DND-41 (cell line): ENCODE data around the gene HHIP.

ENCODE experiments used
- ATAC-seq: fragments of 200-7000 bp; cut with Tn5 transposase; 3 replicates; pipeline ENCODE4 v1.9.1; 2021; ENCODE audit warnings: low read depth; ENCODE audit not compliant: insufficient read depth
- DNase-seq: peaks from one replicate; pipeline ENCODE4 v3.0.0-alpha.2; 2020
- H2AFZ ChIP-seq: 2 replicates; pipeline ENCODE4 v1.6.0; 2012; ENCODE audit warnings: low read depth, low read length
- H3K27ac ChIP-seq: 2 replicates; pipeline ENCODE4 v1.5.1; 2012; ENCODE audit warnings: low read length, inconsistent platforms
- H3K27me3 ChIP-seq: fragments of 200-600 bp; sonication (generic); 2 replicates; pipeline ENCODE4 v1.6.0; 2012; ENCODE audit warnings: low read length, mild to moderate bottlenecking, inconsistent platforms; ENCODE audit not compliant: insufficient read depth, poor library complexity
- H3K36me3 ChIP-seq: 2 replicates; pipeline ENCODE4 v1.5.1; 2012; ENCODE audit warnings: low read length, inconsistent platforms; ENCODE audit not compliant: insufficient read depth
- H3K4me1 ChIP-seq: 2 replicates; pipeline ENCODE4 v1.5.1; 2012; ENCODE audit warnings: mild to moderate bottlenecking, low read length; ENCODE audit not compliant: insufficient read depth
- H3K4me2 ChIP-seq: 2 replicates; pipeline ENCODE4 v1.6.0; 2012; ENCODE audit warnings: mild to moderate bottlenecking, moderate library complexity, low read length, inconsistent platforms; ENCODE audit not compliant: insufficient read depth
- H3K4me3 ChIP-seq, 2 experiments: fragments of 200-600 bp in 1 of 2; shearing (Covaris generic) in 1 of 2; 2 replicates each; pipeline ENCODE4 v1.5.1; 2012 to 2016; ENCODE audit warnings: inconsistent platforms in 2 of 2, low read length in 2 of 2, mild to moderate bottlenecking in 2 of 2, low read depth in 1 of 2, moderate library complexity in 1 of 2
- H3K79me2 ChIP-seq: 2 replicates; pipeline ENCODE4 v1.6.0; 2012; ENCODE audit warnings: low read length, inconsistent platforms; ENCODE audit not compliant: insufficient read depth
- H3K9ac ChIP-seq: 2 replicates; pipeline ENCODE4 v1.6.0; 2012; ENCODE audit warnings: low read depth, mild to moderate bottlenecking, inconsistent platforms, low read length, moderate library complexity
- H3K9me3 ChIP-seq: 2 replicates; pipeline ENCODE4 v1.5.1; 2012; ENCODE audit warnings: low read length, moderate library complexity, mild to moderate bottlenecking, inconsistent platforms; ENCODE audit not compliant: insufficient read depth, severe bottlenecking
- H4K20me1 ChIP-seq: 2 replicates; pipeline ENCODE4 v1.6.0; 2012; ENCODE audit warnings: low read length; ENCODE audit not compliant: insufficient read depth
- EZH2 ChIP-seq: IDR thresholded peaks from 3 replicates; pipeline ENCODE4 v1.6.1; 2012; ENCODE audit warnings: borderline replicate concordance, low read depth, mild to moderate bottlenecking, moderate library complexity, low read length, inconsistent platforms; ENCODE audit not compliant: severe bottlenecking
- TF ChIP-seq, protein P1 (sequence below): IDR thresholded peaks from 2 replicates; pipeline ENCODE4 v1.5.1; 2012; ENCODE audit warnings: borderline replicate concordance, low read length, moderate library complexity, mild to moderate bottlenecking; ENCODE audit not compliant: poor library complexity, severe bottlenecking; ENCODE audit errors: extremely low read depth

HHIP gene

GRCh38 chr4:144715230-144715629 lies 69.3 kb downstream of the HHIP start:
- H3K4me1 ChIP-seq, result no peaks in the 10 kb centered on the region
- H4K20me1 ChIP-seq, result no peaks in the 10 kb centered on the region
- no peaks in the 10 kb centered on the region for H3K9me3 ChIP-seq
- no peak overlapping the region for H2AFZ ChIP-seq
- TF ChIP-seq, protein P1, sequence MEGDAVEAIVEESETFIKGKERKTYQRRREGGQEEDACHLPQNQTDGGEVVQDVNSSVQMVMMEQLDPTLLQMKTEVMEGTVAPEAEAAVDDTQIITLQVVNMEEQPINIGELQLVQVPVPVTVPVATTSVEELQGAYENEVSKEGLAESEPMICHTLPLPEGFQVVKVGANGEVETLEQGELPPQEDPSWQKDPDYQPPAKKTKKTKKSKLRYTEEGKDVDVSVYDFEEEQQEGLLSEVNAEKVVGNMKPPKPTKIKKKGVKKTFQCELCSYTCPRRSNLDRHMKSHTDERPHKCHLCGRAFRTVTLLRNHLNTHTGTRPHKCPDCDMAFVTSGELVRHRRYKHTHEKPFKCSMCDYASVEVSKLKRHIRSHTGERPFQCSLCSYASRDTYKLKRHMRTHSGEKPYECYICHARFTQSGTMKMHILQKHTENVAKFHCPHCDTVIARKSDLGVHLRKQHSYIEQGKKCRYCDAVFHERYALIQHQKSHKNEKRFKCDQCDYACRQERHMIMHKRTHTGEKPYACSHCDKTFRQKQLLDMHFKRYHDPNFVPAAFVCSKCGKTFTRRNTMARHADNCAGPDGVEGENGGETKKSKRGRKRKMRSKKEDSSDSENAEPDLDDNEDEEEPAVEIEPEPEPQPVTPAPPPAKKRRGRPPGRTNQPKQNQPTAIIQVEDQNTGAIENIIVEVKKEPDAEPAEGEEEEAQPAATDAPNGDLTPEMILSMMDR, result no peak
- TF ChIP-seq EZH2, result no peak
- H3K9ac ChIP-seq, result no peak overlapping the region
- H3K4me2 ChIP-seq, result no peak overlapping the region
- H3K4me3 ChIP-seq, result no peak overlapping the region
- no peak for DNase-seq
- H3K27ac ChIP-seq, result no peak overlapping the region
- peaks cover 96% of the 10 kb centered on the region for H3K36me3 ChIP-seq
- no peaks in the 10 kb centered on the region for H3K27me3 ChIP-seq
- no peak for ATAC-seq
- H3K79me2 ChIP-seq, result no peaks in the 10 kb centered on the region

DNA sequence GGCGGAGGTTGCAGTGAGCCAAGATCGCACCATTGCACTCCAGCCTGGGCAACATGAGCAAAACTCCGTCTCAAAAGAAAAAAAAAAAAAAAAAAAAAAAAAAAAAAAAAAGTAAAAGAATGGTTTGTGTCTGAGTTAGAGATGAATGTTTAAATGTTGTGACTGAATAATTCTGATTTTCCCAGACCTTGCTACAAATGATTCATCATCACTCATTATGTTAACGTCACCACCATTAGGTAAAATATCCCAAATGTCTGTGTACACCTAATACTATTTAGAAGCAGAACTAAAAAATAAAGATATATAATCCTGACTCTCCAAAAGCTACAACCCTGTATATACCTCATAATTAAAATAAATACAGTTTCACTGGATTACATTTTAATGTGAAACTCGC lies 70.8 kb downstream of the HHIP start:
- Histone ChIP-seq H3K79me2 (no peaks in the 10 kb centered on the region), H3K4me2 (no peak overlapping the region), H3K4me1 (no peaks in the 10 kb centered on the region), H3K27ac (no peak overlapping the region), H2AFZ (no peak overlapping the region), H3K27me3 (no peaks in the 10 kb centered on the region), H3K36me3 (peaks cover 91% of the 10 kb centered on the region), H3K9ac (no peak overlapping the region), H4K20me1 (no peaks in the 10 kb centered on the region), H3K9me3 (no peaks in the 10 kb centered on the region), H3K4me3 (no peak overlapping the region)
- TF ChIP-seq, protein P1, result no peak
- TF ChIP-seq EZH2, result no peak
- DNase-seq (no peak), ATAC-seq (no peak)

GRCh38 chr4:144718958-144719512 lies 73.1 kb downstream of the HHIP start:
- Histone ChIP-seq H3K9me3 (no peaks in the 10 kb centered on the region), H3K4me1 (no peaks in the 10 kb centered on the region), H3K79me2 (no peaks in the 10 kb centered on the region), H2AFZ (no peak overlapping the region), H3K4me3 (no peak overlapping the region), H3K36me3 (peaks cover 85% of the 10 kb centered on the region), H3K9ac (no peak overlapping the region), H3K27ac (no peak overlapping the region), H3K4me2 (no peak overlapping the region), H3K27me3 (no peaks in the 10 kb centered on the region), H4K20me1 (no peaks in the 10 kb centered on the region)
- TF ChIP-seq EZH2, result no peak
- TF ChIP-seq, protein P1, result no peak
- DNase-seq (no peak), ATAC-seq (no peak)

DNA sequence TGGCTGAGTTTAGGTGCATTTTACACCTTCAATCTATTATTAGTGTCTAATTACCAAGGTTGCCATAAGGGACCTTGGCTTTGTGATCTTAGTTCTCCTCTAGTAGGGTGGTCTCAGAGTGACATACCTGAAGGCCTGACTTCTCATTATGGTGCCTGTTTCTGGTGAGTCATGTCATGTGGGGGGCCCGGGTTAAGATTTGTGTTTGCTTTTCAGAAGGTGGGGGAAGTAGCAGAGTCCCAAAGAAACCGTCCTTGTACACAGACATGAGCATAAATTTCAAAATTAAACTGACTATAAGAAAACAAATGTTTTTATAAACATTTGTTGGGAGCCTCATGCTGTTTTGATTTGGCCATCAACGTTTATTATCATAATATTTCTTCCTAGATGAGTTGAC lies 74.5 kb downstream of the HHIP start:
- Histone ChIP-seq H3K4me1 (no peaks in the 10 kb centered on the region), H3K27me3 (no peaks in the 10 kb centered on the region), H3K79me2 (no peaks in the 10 kb centered on the region), H3K4me3 (no peak overlapping the region), H2AFZ (no peak overlapping the region), H4K20me1 (no peaks in the 10 kb centered on the region), H3K4me2 (no peak overlapping the region), H3K9me3 (no peaks in the 10 kb centered on the region), H3K27ac (no peak overlapping the region), H3K36me3 (peaks cover 77% of the 10 kb centered on the region), H3K9ac (no peak overlapping the region)
- ATAC-seq (no peak), DNase-seq (no peak)
- TF ChIP-seq, protein P1, result no peak
- TF ChIP-seq EZH2, result no peak
